GM21423 (cell line): ENCODE measurements around the gene ITGAX.

ENCODE experiments used
- ATAC-seq: cut with Tn5 transposase; IDR thresholded peaks from one replicate; pipeline ENCODE4 v1.9.1; 2021; ENCODE audit warnings: mild to moderate bottlenecking, moderate library complexity; ENCODE audit not compliant: unreplicated experiment

Gene ITGAX

GRCh38 chr16:31430380-31431052 is 75.5 kb downstream of the ITGAX start:
- ATAC-seq: no peak
